Natural killer cell (primary cell): ENCODE data around the gene STN1. TPM values are rescaled to one million over a fixed set of nuclear protein-coding genes. Genes with fewer than 3 reads are reported as not detected.

Experiments
- ATAC-seq, 3 donors: fragments of 150-1000 bp in 2 of 3; fragments of 200-7000 bp in 1 of 3; cut with Tn5 transposase; 1 replicate in 1 of 3; 2 replicates in 2 of 3; pipeline ENCODE4 v1.10.0; 2021; ENCODE audit warnings: mild to moderate bottlenecking in 2 of 3, moderate library complexity in 2 of 3
- DNase-seq, 2 donors: peaks; one replicate each; pipeline versions ENCODE4 v3.0.0 to v3.0.0-alpha.2; 2013 to 2021; ENCODE audit warnings: mixed read lengths in 1 of 2
- H3K27ac ChIP-seq: one replicate; pipeline ENCODE4 v1.5.1; 2013; ENCODE audit warnings: mild to moderate bottlenecking, low read length
- H3K27me3 ChIP-seq: one replicate; pipeline ENCODE4 v1.6.1; 2013; ENCODE audit warnings: low read length; ENCODE audit not compliant: control insufficient read depth, insufficient read depth
- H3K36me3 ChIP-seq: one replicate; pipeline ENCODE4 v1.6.1; 2013; ENCODE audit warnings: low read length; ENCODE audit not compliant: control insufficient read depth, insufficient read depth
- H3K4me1 ChIP-seq: one replicate; pipeline ENCODE4 v1.6.1; 2013; ENCODE audit warnings: low read length; ENCODE audit not compliant: control insufficient read depth, insufficient read depth
- H3K4me3 ChIP-seq: one replicate; pipeline ENCODE4 v1.5.1; 2013; ENCODE audit warnings: low read length
- H3K9me3 ChIP-seq: one replicate; pipeline ENCODE4 v1.6.1; 2013; ENCODE audit warnings: low read length; ENCODE audit not compliant: control insufficient read depth, insufficient read depth
- H3K27ac Mint-ChIP-seq, 2 donors: one replicate each; pipeline ENCODE4 v1.8.0; 2022; ENCODE audit warnings: mild to moderate bottlenecking in 2 of 2, mixed read lengths in 2 of 2, moderate library complexity in 1 of 2
- H3K27me3 Mint-ChIP-seq, 2 donors: one replicate each; pipeline ENCODE4 v1.8.0; 2022; ENCODE audit warnings: low read depth in 2 of 2, mixed read lengths in 2 of 2
- H3K36me3 Mint-ChIP-seq: one replicate; pipeline ENCODE4 v1.8.0; 2022; ENCODE audit warnings: mixed read lengths
- H3K4me1 Mint-ChIP-seq, 2 donors: one replicate each; pipeline ENCODE4 v1.8.0; 2022; ENCODE audit warnings: mixed read lengths in 2 of 2
- H3K4me3 Mint-ChIP-seq: one replicate; pipeline ENCODE4 v1.8.0; 2022; ENCODE audit warnings: mild to moderate bottlenecking, moderate library complexity, mixed read lengths
- H3K9me3 Mint-ChIP-seq, 2 donors: one replicate each; pipeline ENCODE4 v1.8.0; 2022; ENCODE audit warnings: mixed read lengths in 2 of 2
- CTCF ChIP-seq: fragments of 200-600 bp; IDR thresholded peaks from one replicate; pipeline ENCODE4 v1.8.0; 2022; ENCODE audit warnings: antibody characterized with exemption
- WGBS: methylation state at CpG from one replicate; pipeline ENCODE4 v1.1.7; 2013; ENCODE audit warnings: missing lambda C conversion rate; ENCODE audit not compliant: insufficient coverage; 5-methylcytosine and 5-hydroxymethylcytosine counted together
- intact Hi-C: fragments of 100-400 bp; cut with micrococcal nuclease; formaldehyde crosslinking; loops from one replicate; pipeline ENCODE4 v1.14.2; 2022
- total RNA-seq, 4 donors: library from RNA; stranded (reverse); fragments of 120-200 nt in 1 of 4; gene quantifications; one replicate each; pipeline versions ENCODE4 v1.2.3 to v1.2.4, GENCODE V29; 2013 to 2022

The STN1 gene
- total RNA-seq, 3 donors from 2014 or later (not counting 1 experiment from before 2014, with no cell fraction given), result 31.7 to 53.4 (median 34.0) TPM

GRCh38 chr10:103852856-103853255 lies 65.1 kb downstream of the STN1 start:
- ATAC-seq (no peak), DNase-seq (no peak)
- H3K27ac Mint-ChIP-seq, result no peak overlapping the region
- Histone ChIP-seq H3K36me3 (no peaks in the 10 kb centered on the region), H3K27me3 (peaks cover 21% of the 10 kb centered on the region), H3K4me1 (peaks cover 16% of the 10 kb centered on the region), H3K9me3 (no peaks in the 10 kb centered on the region), H3K27ac (no peak overlapping the region), H3K4me3 (no peak overlapping the region)
- 83% methylated on average over 7 of the region's 7 CpGs for WGBS
- peaks cover 6 to 14% of the 10 kb centered on the region in 2 donors for H3K4me1 Mint-ChIP-seq
- intact Hi-C loops, result no loop called here
- H3K9me3 Mint-ChIP-seq, result no peaks in the 10 kb centered on the region
- no peak overlapping the region for H3K4me3 Mint-ChIP-seq
- TF ChIP-seq CTCF, result no peak
- H3K27me3 Mint-ChIP-seq, result peaks cover 46 to 48% of the 10 kb centered on the region in 2 donors
- no peaks in the 10 kb centered on the region for H3K36me3 Mint-ChIP-seq

- Mint-ChIP-seq H3K4me1 (peaks cover 6 to 14% of the 10 kb centered on the region in 2 donors), H3K9me3 (no peaks in the 10 kb centered on the region), H3K27ac (no peak overlapping the region), H3K27me3 (peaks cover 46 to 48% of the 10 kb centered on the region in 2 donors), H3K36me3 (no peaks in the 10 kb centered on the region), H3K4me3 (no peak overlapping the region)
- Histone ChIP-seq H3K27me3 (peaks cover 21% of the 10 kb centered on the region), H3K36me3 (no peaks in the 10 kb centered on the region), H3K9me3 (no peaks in the 10 kb centered on the region), H3K4me1 (peaks cover 16% of the 10 kb centered on the region), H3K4me3 (no peak overlapping the region), H3K27ac (no peak overlapping the region)
- TF ChIP-seq CTCF, result no peak
- DNase-seq, result no peak
- WGBS, result 83% methylated on average over 10 of the region's 11 CpGs
- intact Hi-C loops, result no loop called here
- ATAC-seq, result no peak
These were observed 65.7 kb downstream of the STN1 start for GRCh38 chr10:103852189-103852711.

- Mint-ChIP-seq H3K4me3 (no peak overlapping the region), H3K27me3 (peaks cover 36 to 40% of the 10 kb centered on the region in 2 donors)
- intact Hi-C loops, result no loop called here
These were observed 66.7 kb downstream of the STN1 start for GRCh38 chr10:103851261-103851660.

More at GRCh38 chr10:103851261-103851660, 66.7 kb downstream of the STN1 start:
- H3K27ac Mint-ChIP-seq, result no peak overlapping the region
- H3K9me3 Mint-ChIP-seq, result no peaks in the 10 kb centered on the region
- WGBS, result 91% methylated on average over 4 of the region's 4 CpGs
- no peak for ATAC-seq
- DNase-seq, result no peak
- no peaks in the 10 kb centered on the region for H3K9me3 ChIP-seq
- H3K4me1 Mint-ChIP-seq, result peaks cover 13 to 15% of the 10 kb centered on the region in 2 donors
- H3K36me3 Mint-ChIP-seq, result no peaks in the 10 kb centered on the region
- H3K4me1 ChIP-seq, result peaks cover 17% of the 10 kb centered on the region
- TF ChIP-seq CTCF, result no peak
- H3K36me3 ChIP-seq, result no peaks in the 10 kb centered on the region
- no peak overlapping the region for H3K27ac ChIP-seq
- peaks cover 20% of the 10 kb centered on the region for H3K27me3 ChIP-seq
- H3K4me3 ChIP-seq, result no peak overlapping the region
